ENCODE measurements around the gene SESTD1.
A peak's percentile ranks its signal among the peaks of the same experiment; 100 is the strongest.

Gene SESTD1

DNA sequence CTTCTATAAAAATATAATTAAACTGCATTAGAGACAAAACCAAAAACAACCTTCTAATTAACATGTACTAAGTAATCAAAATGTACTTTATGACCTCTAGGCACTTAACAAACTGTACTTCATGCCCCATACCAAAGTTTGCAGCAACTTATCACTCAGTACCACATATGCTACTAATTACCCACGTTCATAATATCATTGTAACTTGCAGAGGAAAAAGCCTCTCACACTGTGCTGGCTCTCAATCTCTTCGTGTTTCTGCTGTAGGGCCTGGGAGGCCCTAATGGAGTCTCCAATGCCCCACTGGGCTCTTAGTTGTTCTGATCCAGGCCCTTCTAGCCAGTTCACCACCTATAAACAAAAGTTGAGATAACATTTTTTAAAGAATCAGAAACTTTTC is 132.6 kb downstream of the SESTD1 start:
- Histone ChIP-seq H4K91ac (ENCODE audit: low read length) (no peak overlapping the region), H3K4me2 (ENCODE audit: low read length, poor library complexity, severe bottlenecking) (no peak overlapping the region), H3K9me3 (ENCODE audit: control insufficient read depth, low read length) (no peaks in the 10 kb centered on the region), H2AFZ (ENCODE audit: low read depth, low read length) (no peak overlapping the region), H2BK15ac (ENCODE audit: low read depth, poor library complexity, severe bottlenecking) (no peak overlapping the region), H2BK12ac (ENCODE audit: low read length in 2 of 2) (no peak overlapping the region), H3K36me3 (ENCODE audit: control insufficient read depth in 1 of 2, insufficient read depth in 2 of 2, low read depth in 1 of 2, low read length in 2 of 2) (peaks cover 0 to 44% of the 10 kb centered on the region in 2 experiments), H3K23ac (ENCODE audit: low read length in 2 of 2) (no peak overlapping the region), H3K4me1 (ENCODE audit: control insufficient read depth, insufficient read depth, low read depth, low read length) (no peaks in the 10 kb centered on the region), H4K8ac (ENCODE audit: low read length) (no peak overlapping the region), H3K79me1 (replicated peaks; ENCODE audit: low read length, poor library complexity, severe bottlenecking) (no peaks in the 10 kb centered on the region), H3K27me3 (ENCODE audit: control insufficient read depth in 1 of 2, insufficient read depth in 1 of 2, low read length in 2 of 2) (no peaks in the 10 kb centered on the region), H2BK5ac (ENCODE audit: low read depth, low read length, poor library complexity, severe bottlenecking) (no peak overlapping the region), H3K4me3 (ENCODE audit: insufficient read depth in 1 of 2, low read depth in 1 of 2, low read length in 2 of 2) (no peak overlapping the region), H3K4ac (ENCODE audit: low read depth in 1 of 2, low read length in 2 of 2) (no peak overlapping the region), H3K27ac (ENCODE audit: low read length, poor library complexity, severe bottlenecking) (no peak overlapping the region), H3K9ac (ENCODE audit: low read length) (no peak overlapping the region), H3K14ac (ENCODE audit: low read length in 2 of 2) (no peak overlapping the region), H2AK5ac (ENCODE audit: low read length, severe bottlenecking) (no peak overlapping the region), H2BK120ac (ENCODE audit: low read depth, low read length) (no peak overlapping the region), H3K18ac (ENCODE audit: low read depth in 1 of 2, low read length in 2 of 2) (no peak overlapping the region)
- 76% methylated on average over 2 of the region's 2 CpGs for WGBS
- no peak for DNase-seq

GRCh38 chr2:179130560-179130959 is 134.1 kb downstream of the SESTD1 start:
- no peak overlapping the region for H2BK5ac ChIP-seq (ENCODE audit: low read depth, low read length, poor library complexity, severe bottlenecking)
- H2BK120ac ChIP-seq (ENCODE audit: low read depth, low read length), result no peak overlapping the region
- H3K9ac ChIP-seq (ENCODE audit: low read length), result no peak overlapping the region
- H3K18ac ChIP-seq (ENCODE audit: low read depth in 1 of 2, low read length in 2 of 2), result no peak overlapping the region
- H3K23ac ChIP-seq (ENCODE audit: low read length in 2 of 2), result no peak overlapping the region
- no peak overlapping the region for H3K4ac ChIP-seq (ENCODE audit: low read depth in 1 of 2, low read length in 2 of 2)
- H3K27me3 ChIP-seq (ENCODE audit: control insufficient read depth in 1 of 2, insufficient read depth in 1 of 2, low read length in 2 of 2), result no peaks in the 10 kb centered on the region
- no peak overlapping the region for H2AFZ ChIP-seq (ENCODE audit: low read depth, low read length)
- H3K27ac ChIP-seq (ENCODE audit: low read length, poor library complexity, severe bottlenecking), result no peak overlapping the region
- no peak overlapping the region for H3K4me2 ChIP-seq (ENCODE audit: low read length, poor library complexity, severe bottlenecking)
- DNase-seq, result no peak
- H3K9me3 ChIP-seq (ENCODE audit: control insufficient read depth, low read length), result no peaks in the 10 kb centered on the region
- no peaks in the 10 kb centered on the region for H3K79me1 ChIP-seq (replicated peaks; ENCODE audit: low read length, poor library complexity, severe bottlenecking)
- no peak overlapping the region for H3K4me3 ChIP-seq (ENCODE audit: insufficient read depth in 1 of 2, low read depth in 1 of 2, low read length in 2 of 2)
- H3K14ac ChIP-seq (ENCODE audit: low read length in 2 of 2), result no peak overlapping the region
- no peak overlapping the region for H4K91ac ChIP-seq (ENCODE audit: low read length)
- H2BK12ac ChIP-seq (ENCODE audit: low read length in 2 of 2), result no peak overlapping the region
- no peak overlapping the region for H4K8ac ChIP-seq (ENCODE audit: low read length)
- no peaks in the 10 kb centered on the region for H3K4me1 ChIP-seq (ENCODE audit: control insufficient read depth, insufficient read depth, low read depth, low read length)
- H2AK5ac ChIP-seq (ENCODE audit: low read length, severe bottlenecking), result no peak overlapping the region
- no peak overlapping the region for H2BK15ac ChIP-seq (ENCODE audit: low read depth, poor library complexity, severe bottlenecking)
- H3K36me3 ChIP-seq (ENCODE audit: control insufficient read depth in 1 of 2, insufficient read depth in 2 of 2, low read depth in 1 of 2, low read length in 2 of 2), result peaks cover 0 to 36% of the 10 kb centered on the region in 2 experiments

DNA sequence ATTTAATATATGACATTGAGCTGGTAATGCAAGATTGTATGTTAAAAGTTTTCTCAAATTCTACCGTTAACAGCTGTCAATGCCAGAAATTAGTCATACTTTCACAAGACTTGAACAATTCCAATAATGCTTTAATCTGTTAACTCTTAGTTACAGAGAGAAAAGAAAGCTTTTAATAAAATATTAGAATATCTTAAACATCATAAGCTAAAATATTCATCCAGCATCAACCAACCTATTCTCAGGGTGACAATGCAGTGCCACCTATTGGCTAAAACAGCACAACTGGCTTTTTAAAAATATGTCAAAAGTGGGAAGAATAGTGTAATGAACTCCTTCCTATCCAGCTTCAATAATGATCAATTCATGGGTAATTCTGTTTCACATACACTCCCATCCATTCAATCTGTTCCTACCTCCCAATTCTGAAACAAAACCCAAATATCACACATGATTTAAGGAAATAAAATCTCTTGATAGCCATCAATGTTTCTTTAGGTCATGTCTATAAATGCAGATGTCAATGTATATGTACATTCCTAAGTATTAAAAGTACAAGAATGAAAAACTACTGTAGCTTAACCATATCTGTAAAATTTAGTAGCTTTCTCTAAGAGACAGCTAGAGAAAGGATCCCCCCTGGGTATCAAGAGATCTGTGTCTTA is 134.9 kb downstream of the SESTD1 start:
- Histone ChIP-seq H2AK5ac (ENCODE audit: low read length, severe bottlenecking) (no peak overlapping the region), H3K23ac (ENCODE audit: low read length in 2 of 2) (no peak overlapping the region), H3K9me3 (ENCODE audit: control insufficient read depth, low read length) (no peaks in the 10 kb centered on the region), H3K14ac (ENCODE audit: low read length in 2 of 2) (no peak overlapping the region), H3K4me2 (ENCODE audit: low read length, poor library complexity, severe bottlenecking) (no peak overlapping the region), H3K27me3 (ENCODE audit: control insufficient read depth in 1 of 2, insufficient read depth in 1 of 2, low read length in 2 of 2) (no peaks in the 10 kb centered on the region), H3K4me1 (ENCODE audit: control insufficient read depth, insufficient read depth, low read depth, low read length) (no peaks in the 10 kb centered on the region), H2BK120ac (ENCODE audit: low read depth, low read length) (no peak overlapping the region), H4K91ac (ENCODE audit: low read length) (no peak overlapping the region), H3K4me3 (ENCODE audit: insufficient read depth in 1 of 2, low read depth in 1 of 2, low read length in 2 of 2) (no peak overlapping the region), H4K8ac (ENCODE audit: low read length) (no peak overlapping the region), H3K79me1 (replicated peaks; ENCODE audit: low read length, poor library complexity, severe bottlenecking) (no peaks in the 10 kb centered on the region), H2BK15ac (ENCODE audit: low read depth, poor library complexity, severe bottlenecking) (no peak overlapping the region), H3K36me3 (ENCODE audit: control insufficient read depth in 1 of 2, insufficient read depth in 2 of 2, low read depth in 1 of 2, low read length in 2 of 2) (peaks cover 0 to 38% of the 10 kb centered on the region in 2 experiments), H3K9ac (ENCODE audit: low read length) (no peak overlapping the region), H2BK12ac (ENCODE audit: low read length in 2 of 2) (no peak overlapping the region), H2AFZ (ENCODE audit: low read depth, low read length) (no peak overlapping the region), H3K4ac (ENCODE audit: low read depth in 1 of 2, low read length in 2 of 2) (no peak overlapping the region), H3K18ac (ENCODE audit: low read depth in 1 of 2, low read length in 2 of 2) (no peak overlapping the region), H3K27ac (ENCODE audit: low read length, poor library complexity, severe bottlenecking) (no peak overlapping the region), H2BK5ac (ENCODE audit: low read depth, low read length, poor library complexity, severe bottlenecking) (no peak overlapping the region)
- peak; percentile 10 for DNase-seq
- no CpG with 5 or more reads among the region's 1 CpG for WGBS

DNA sequence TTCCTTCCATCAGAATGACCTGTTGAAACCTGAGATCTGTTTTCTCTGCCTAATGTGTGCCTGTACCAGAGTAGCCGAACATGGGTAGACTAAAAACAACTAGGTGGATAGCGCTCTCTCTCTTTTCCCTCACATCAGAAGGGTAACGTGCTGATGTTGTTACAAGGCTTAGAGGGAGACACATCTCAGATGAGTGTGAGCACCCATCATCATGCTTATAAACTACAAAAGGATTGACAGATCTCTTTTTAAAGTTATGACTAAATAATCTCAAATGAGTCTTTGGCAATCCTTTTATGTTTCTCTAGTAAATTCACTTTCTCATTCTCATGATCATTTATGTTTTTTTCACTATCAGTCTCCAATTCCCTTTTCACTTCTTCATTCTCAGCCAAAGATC is 139.2 kb downstream of the SESTD1 start:
- no peak overlapping the region for H2BK12ac ChIP-seq (ENCODE audit: low read length in 2 of 2)
- no peak overlapping the region for H3K4me3 ChIP-seq (ENCODE audit: insufficient read depth in 1 of 2, low read depth in 1 of 2, low read length in 2 of 2)
- no peak overlapping the region for H4K8ac ChIP-seq (ENCODE audit: low read length)
- DNase-seq, result no peak
- H3K4me1 ChIP-seq (ENCODE audit: control insufficient read depth, insufficient read depth, low read depth, low read length), result no peaks in the 10 kb centered on the region
- no peak overlapping the region for H3K4ac ChIP-seq (ENCODE audit: low read depth in 1 of 2, low read length in 2 of 2)
- no peak overlapping the region for H2BK15ac ChIP-seq (ENCODE audit: low read depth, poor library complexity, severe bottlenecking)
- H2AK5ac ChIP-seq (ENCODE audit: low read length, severe bottlenecking), result no peak overlapping the region
- peaks cover 1% of the 10 kb centered on the region for H3K79me1 ChIP-seq (replicated peaks; ENCODE audit: low read length, poor library complexity, severe bottlenecking)
- no peak overlapping the region for H2BK120ac ChIP-seq (ENCODE audit: low read depth, low read length)
- no peaks in the 10 kb centered on the region for H3K27me3 ChIP-seq (ENCODE audit: control insufficient read depth in 1 of 2, insufficient read depth in 1 of 2, low read length in 2 of 2)
- H3K23ac ChIP-seq (ENCODE audit: low read length in 2 of 2), result no peak overlapping the region
- no peaks in the 10 kb centered on the region for H3K9me3 ChIP-seq (ENCODE audit: control insufficient read depth, low read length)
- no peak overlapping the region for H3K14ac ChIP-seq (ENCODE audit: low read length in 2 of 2)
- no peak overlapping the region for H3K27ac ChIP-seq (ENCODE audit: low read length, poor library complexity, severe bottlenecking)
- H3K36me3 ChIP-seq (ENCODE audit: control insufficient read depth in 1 of 2, insufficient read depth in 2 of 2, low read depth in 1 of 2, low read length in 2 of 2), result peaks cover 0 to 57% of the 10 kb centered on the region in 2 experiments
- no peak overlapping the region for H2AFZ ChIP-seq (ENCODE audit: low read depth, low read length)
- no peak overlapping the region for H2BK5ac ChIP-seq (ENCODE audit: low read depth, low read length, poor library complexity, severe bottlenecking)
- H4K91ac ChIP-seq (ENCODE audit: low read length), result no peak overlapping the region
- no peak overlapping the region for H3K9ac ChIP-seq (ENCODE audit: low read length)
- no peak overlapping the region for H3K18ac ChIP-seq (ENCODE audit: low read depth in 1 of 2, low read length in 2 of 2)
- no peak overlapping the region for H3K4me2 ChIP-seq (ENCODE audit: low read length, poor library complexity, severe bottlenecking)
- 25% methylated on average over 1 of the region's 3 CpGs for WGBS
